ENCODE results near the gene CX3CL1. TPM values are rescaled to one million over a fixed set of nuclear protein-coding genes. Genes with fewer than 3 reads are reported as not detected.

Gene CX3CL1
- total RNA-seq, 1 experiment from 2014 or later = 1.7 TPM

- H2AK5ac ChIP-seq (ENCODE audit: insufficient read length, low read length) = no peak overlapping the region
- no peak overlapping the region for H3K56ac ChIP-seq (ENCODE audit: insufficient read length, low read depth, low read length)
- no peak overlapping the region for H3K18ac ChIP-seq (ENCODE audit: insufficient read length, low read depth, low read length)
- no peak overlapping the region for H3K9ac ChIP-seq (ENCODE audit: extremely low read depth, insufficient read length, low read length)
- H2BK15ac ChIP-seq (ENCODE audit: low read depth, low read length) = no peak overlapping the region
- Mint-ChIP-seq H3K27ac (no peak overlapping the region), H3K27me3 (ENCODE audit: low read depth) (peaks cover 2% of the 10 kb centered on the region; the same call in 1 of the 2 replicates), H3K4me1 (peaks cover 14 to 25% of the 10 kb centered on the region in 2 experiments), H3K36me3 (ENCODE audit: insufficient read depth in 1 of 3, low read depth in 3 of 3) (no peaks in the 10 kb centered on the region), H3K4me3 (no peak overlapping the region), H3K9me3 (no peaks in the 10 kb centered on the region)
- no peak overlapping the region for H4K91ac ChIP-seq (ENCODE audit: insufficient read length, low read depth, low read length)
- no peak overlapping the region for H3K23ac ChIP-seq (ENCODE audit: insufficient read length, low read depth, low read length)
- no peak overlapping the region for H4K5ac ChIP-seq (ENCODE audit: insufficient read length, low read depth, low read length)
- H3K4ac ChIP-seq (ENCODE audit: low read depth, low read length) = no peak overlapping the region
- no peak overlapping the region for H2BK20ac ChIP-seq (ENCODE audit: low read depth, low read length, poor library complexity, severe bottlenecking)
- no peaks in the 10 kb centered on the region for H3K9me3 ChIP-seq (ENCODE audit: control insufficient read depth, low read depth, low read length)
- no peak overlapping the region for H2BK12ac ChIP-seq (ENCODE audit: insufficient read length, low read depth, low read length)
- H2BK5ac ChIP-seq (ENCODE audit: insufficient read length, low read length) = no peak overlapping the region
- H3K27ac ChIP-seq (ENCODE audit: insufficient read length, low read depth, low read length) = no peak overlapping the region
- no peaks in the 10 kb centered on the region for H3K23me2 ChIP-seq (ENCODE audit: insufficient read length, low read depth, low read length, poor library complexity, severe bottlenecking)
- H4K8ac ChIP-seq (replicated peaks; ENCODE audit: insufficient read length, low read depth, low read length) = no peak overlapping the region
- no peak overlapping the region for H3T11ph ChIP-seq (ENCODE audit: low read length)
- no peaks in the 10 kb centered on the region for H4K20me1 ChIP-seq (ENCODE audit: control insufficient read depth, insufficient read depth, insufficient read length)
- H3K14ac ChIP-seq (ENCODE audit: insufficient read depth, low read length) = no peak overlapping the region
- no peaks in the 10 kb centered on the region for H3K79me1 ChIP-seq (ENCODE audit: insufficient read depth, low read depth, low read length, poor library complexity, severe bottlenecking)
- H2BK120ac ChIP-seq (ENCODE audit: low read depth, low read length, poor library complexity, severe bottlenecking) = no peak overlapping the region
- no peaks in the 10 kb centered on the region for H3K79me2 ChIP-seq (ENCODE audit: insufficient read depth, low read length)
- H3K4me2 ChIP-seq (ENCODE audit: insufficient read depth, insufficient read length, low read length) = no peak overlapping the region
- DNase-seq = no peak
- H3K4me1 ChIP-seq (ENCODE audit: insufficient read depth, low read length) = 0 out of 2 replicates have a peak, but pooled peaks cover 2% of the 10 kb centered on the region
- no CpG with 5 or more reads among the region's 35 CpGs for WGBS (ENCODE audit: extremely low coverage, insufficient read length, low lambda C conversion rate)
- TF ChIP-seq CTCF (conservative IDR thresholded peaks at IDR 0.05) = no peak
- H2AFZ ChIP-seq (ENCODE audit: low read length) = no peak overlapping the region
- H3K27me3 ChIP-seq (ENCODE audit: insufficient read depth, low read length) = no peaks in the 10 kb centered on the region
These were observed 9.7 kb downstream of the CX3CL1 start for GRCh38 chr16:57381791-57382534.

Measured in H9 (cell line).